ENCODE data around the gene CACNA1E.

GRCh38 chr1:181659321-181659957 is 176.1 kb downstream of the CACNA1E start:
- TF ChIP-seq CTCF (conservative IDR thresholded peaks at IDR 0.05; ENCODE audit: low read depth, low read length) (no peak), EZH2 (IDR thresholded peaks at IDR 0.05; ENCODE audit: borderline replicate concordance, low read depth, low read length, poor library complexity, severe bottlenecking) (no peak)
